ENCODE results near the gene RAB6A. TPM values are rescaled to one million over a fixed set of nuclear protein-coding genes. Genes with fewer than 3 reads are reported as not detected.

The RAB6A gene
- total and polyA plus RNA-seq, 2 of the 8 experiments (the other 6 are each of a cell fraction or from before 2014, with no cell fraction given): 24.4 to 88.6 TPM

DNA sequence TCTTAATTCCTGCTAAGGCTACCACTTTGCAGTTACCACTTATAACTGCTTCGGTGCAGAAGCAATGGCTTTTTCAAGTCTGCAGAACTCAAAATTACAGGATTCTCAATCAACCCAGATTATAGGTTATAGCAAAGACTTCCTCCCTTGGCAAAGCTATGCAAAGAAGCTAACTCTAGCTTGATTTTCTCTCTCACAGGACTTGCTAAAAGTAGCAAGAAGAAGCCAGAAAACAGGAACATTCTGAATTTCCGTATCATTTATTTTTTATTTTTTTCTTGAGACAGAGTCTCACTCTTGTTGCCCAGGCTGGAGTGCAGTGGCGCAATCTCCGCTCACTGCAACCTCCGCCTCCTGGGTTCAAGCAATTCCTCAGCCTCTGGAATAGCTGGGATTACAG is 125.2 kb downstream of the RAB6A start:
- peaks cover 0 to 4% (median 2%) of the 10 kb centered on the region in 4 experiments; a peak in 3 of 7 replicates for H3K4me1 ChIP-seq (replicated peaks in 1 of 4; ENCODE audit: control insufficient read depth in 3 of 4, insufficient read depth in 4 of 4, low read length in 3 of 4)
- no peak overlapping the region for H3K9ac ChIP-seq (replicated peaks in 1 of 4; ENCODE audit: extremely low read depth in 1 of 4, low read depth in 3 of 4, low read length in 3 of 4)
- H3K18ac ChIP-seq (ENCODE audit: extremely low read depth, low read length): no peak overlapping the region
- H3K4me3 ChIP-seq (ENCODE audit: extremely low read depth in 1 of 4, insufficient read depth in 2 of 4, low read depth in 3 of 4, low read length in 4 of 4): no peak overlapping the region
- H3K27me3 ChIP-seq (replicated peaks in 1 of 4; ENCODE audit: control insufficient read depth in 3 of 4, extremely low read depth in 1 of 4, insufficient read depth in 3 of 4, low read length in 3 of 4): peaks cover under 1 to 6% (median 2%) of the 10 kb centered on the region in 4 experiments; a peak in 4 of 7 replicates
- no peaks in the 10 kb centered on the region; a peak in 1 of 4 replicates for H3K9me3 ChIP-seq (ENCODE audit: insufficient read depth in 2 of 2, low read depth in 1 of 2, low read length in 1 of 2)
- H3K4me2 ChIP-seq (ENCODE audit: insufficient read depth in 1 of 2, low read depth in 2 of 2, low read length in 2 of 2): no peak overlapping the region
- H4K91ac ChIP-seq (replicated peaks; ENCODE audit: insufficient read length, low read length): no peak overlapping the region
- DNase-seq (ENCODE audit: low read depth in 1 of 2, low spot score in 2 of 2): no peak
- no peak overlapping the region for H3K27ac ChIP-seq (ENCODE audit: low read depth, low read length)
- H3K23me2 ChIP-seq (ENCODE audit: low read depth, low read length): no peaks in the 10 kb centered on the region
- H4K8ac ChIP-seq (ENCODE audit: extremely low read depth, insufficient read depth, low read length): no peak overlapping the region
- no peak overlapping the region for H3K56ac ChIP-seq (replicated peaks; ENCODE audit: insufficient read length, low read depth, low read length)
- H2BK120ac ChIP-seq (replicated peaks; ENCODE audit: low read depth, low read length): no peak overlapping the region
- no peaks in the 10 kb centered on the region for H3K36me3 ChIP-seq (ENCODE audit: control insufficient read depth in 2 of 4, insufficient read depth in 4 of 4, low read length in 3 of 4)
- 98% methylated on average over 5 of the region's 5 CpGs; no CpG with 5 or more reads in 1 of the 2 experiments for WGBS, 2 experiments (ENCODE audit: extremely low coverage in 1 of 2, insufficient coverage in 1 of 2, insufficient read length in 1 of 2, insufficient replicate concordance in 2 of 2, low coverage in 1 of 2, low lambda C conversion rate in 2 of 2, missing lambda C conversion rate in 1 of 2)
- H3K23ac ChIP-seq (ENCODE audit: insufficient read length): no peak overlapping the region
- H3K14ac ChIP-seq (ENCODE audit: insufficient read length): no peak overlapping the region
- no peaks in the 10 kb centered on the region for H4K20me1 ChIP-seq (replicated peaks in 1 of 2; ENCODE audit: control insufficient read depth in 1 of 2, insufficient read depth in 2 of 2, low read length in 2 of 2)
- H2BK12ac ChIP-seq (ENCODE audit: low read depth, low read length): no peak overlapping the region
- no peak overlapping the region for H4K5ac ChIP-seq (ENCODE audit: insufficient read length, low read depth, low read length)
- H2AFZ ChIP-seq (ENCODE audit: low read length): no peak overlapping the region
- FAIRE-seq: no peak
- H3K4ac ChIP-seq (replicated peaks; ENCODE audit: insufficient read length, low read depth, low read length): no peak overlapping the region
- POLR2A ChIA-PET (ENCODE audit: partially characterized antibody): interaction anchor here (0.9 to 1.2 kb wide), 2 partner anchors 11 to 152 kb away, joined by 3 read pairs; partner anchors contain the start of gene PLEKHB1
- H2BK20ac ChIP-seq (ENCODE audit: low read length): no peak overlapping the region
- no peak overlapping the region for H2AK5ac ChIP-seq (ENCODE audit: low read depth, low read length)
- no peak overlapping the region for H2BK15ac ChIP-seq (ENCODE audit: low read length)
- H2BK5ac ChIP-seq (ENCODE audit: low read depth, low read length): no peak overlapping the region
- no peaks in the 10 kb centered on the region for H3K79me2 ChIP-seq (ENCODE audit: control insufficient read depth in 1 of 2, insufficient read depth in 2 of 2, low read length in 2 of 2)
- H3K79me1 ChIP-seq (ENCODE audit: low read depth, low read length): no peaks in the 10 kb centered on the region
- CTCF ChIA-PET (ENCODE audit: partially characterized antibody): interaction anchor here (26.0 to 30.1 kb wide), 2 partner anchors 0 to 13 kb away, joined by 653 read pairs; partner anchors contain the start of gene PLEKHB1
- TF ChIP-seq NANOG (IDR thresholded peaks at IDR 0.05; ENCODE audit: insufficient read depth, low read depth, low read length, poor library complexity, severe bottlenecking) (no peak), RNF2 (IDR thresholded peaks at IDR 0.05; ENCODE audit: borderline replicate concordance, low read depth, low read length, missing control alignments, poor library complexity, severe bottlenecking) (no peak), RAD21 (IDR thresholded peaks at IDR 0.05 in 1 of 2, conservative IDR thresholded peaks at IDR 0.05 in 1 of 2; ENCODE audit: low read depth in 2 of 2, low read length in 2 of 2) (no peak), GABPA (IDR thresholded peaks at IDR 0.05; ENCODE audit: borderline replicate concordance, insufficient read depth, low read length) (no peak), TAF1 (IDR thresholded peaks at IDR 0.05; ENCODE audit: low read depth, low read length) (no peak), SIN3A (conservative IDR thresholded peaks at IDR 0.05 in 1 of 2, IDR thresholded peaks at IDR 0.05 in 1 of 2; ENCODE audit: low read depth in 1 of 2, low read length in 2 of 2) (no peak), TBP (IDR thresholded peaks at IDR 0.05; ENCODE audit: low read depth, low read length) (no peak), SAP30 (IDR thresholded peaks at IDR 0.05; ENCODE audit: insufficient read depth, insufficient replicate concordance, low read length) (no peak), BRCA1 (IDR thresholded peaks at IDR 0.05; ENCODE audit: low read depth, low read length) (no peak), BCL11A (IDR thresholded peaks at IDR 0.05; ENCODE audit: low read depth in 2 of 2, low read length in 2 of 2) (no peak)
- TF ChIP-seq, protein P1, sequence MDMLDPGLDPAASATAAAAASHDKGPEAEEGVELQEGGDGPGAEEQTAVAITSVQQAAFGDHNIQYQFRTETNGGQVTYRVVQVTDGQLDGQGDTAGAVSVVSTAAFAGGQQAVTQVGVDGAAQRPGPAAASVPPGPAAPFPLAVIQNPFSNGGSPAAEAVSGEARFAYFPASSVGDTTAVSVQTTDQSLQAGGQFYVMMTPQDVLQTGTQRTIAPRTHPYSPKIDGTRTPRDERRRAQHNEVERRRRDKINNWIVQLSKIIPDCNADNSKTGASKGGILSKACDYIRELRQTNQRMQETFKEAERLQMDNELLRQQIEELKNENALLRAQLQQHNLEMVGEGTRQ (IDR thresholded peaks at IDR 0.05; ENCODE audit: low read length): no peak

Measured in H1 (cell line).